NAMALWA (cell line): ENCODE data around the gene ANKRD63.

Experiments
- DNase-seq: peaks from one replicate; pipeline ENCODE4 v3.0.0-alpha.2; 2015; ENCODE audit warnings: low spot score

Gene ANKRD63

DNA sequence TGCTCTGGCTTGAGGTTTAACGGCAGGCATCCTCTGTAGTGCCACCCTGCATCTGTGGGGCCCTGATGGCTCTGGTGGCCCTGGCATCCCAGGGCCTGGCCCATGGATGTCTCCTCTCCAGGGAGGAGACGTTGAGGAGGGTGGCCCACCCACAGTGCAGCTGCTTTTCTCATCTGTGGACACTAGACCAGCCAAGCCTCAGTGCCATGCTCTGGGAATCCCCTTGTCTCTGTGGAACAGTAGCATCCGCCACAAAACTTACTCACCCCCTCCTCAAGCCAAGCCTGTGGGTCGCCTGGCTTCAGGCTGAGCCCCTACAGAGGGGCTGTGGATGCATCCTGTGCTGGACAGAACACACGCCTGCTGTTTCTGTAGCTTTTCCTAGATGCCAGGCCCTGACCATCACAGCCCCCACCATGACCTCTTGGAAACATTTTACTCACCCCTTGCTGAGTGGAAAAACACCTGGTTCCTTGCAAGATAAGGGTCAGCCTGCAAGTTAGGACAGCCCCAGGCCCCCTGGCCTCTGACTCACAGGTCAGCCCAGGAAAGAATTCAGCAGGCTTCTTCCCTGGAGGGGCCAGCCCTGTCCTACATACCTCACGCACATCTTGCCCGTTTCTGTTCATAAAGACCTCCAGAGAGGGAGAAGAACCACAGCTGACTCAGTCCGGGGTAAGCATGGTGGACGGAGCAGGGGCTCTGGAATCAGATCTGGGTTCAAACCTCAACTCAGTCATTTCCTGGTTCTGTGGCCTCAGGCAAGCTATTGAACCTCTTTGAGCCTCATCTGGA lies 25.0 kb downstream of the ANKRD63 start:
- DNase-seq, result no peak

DNA sequence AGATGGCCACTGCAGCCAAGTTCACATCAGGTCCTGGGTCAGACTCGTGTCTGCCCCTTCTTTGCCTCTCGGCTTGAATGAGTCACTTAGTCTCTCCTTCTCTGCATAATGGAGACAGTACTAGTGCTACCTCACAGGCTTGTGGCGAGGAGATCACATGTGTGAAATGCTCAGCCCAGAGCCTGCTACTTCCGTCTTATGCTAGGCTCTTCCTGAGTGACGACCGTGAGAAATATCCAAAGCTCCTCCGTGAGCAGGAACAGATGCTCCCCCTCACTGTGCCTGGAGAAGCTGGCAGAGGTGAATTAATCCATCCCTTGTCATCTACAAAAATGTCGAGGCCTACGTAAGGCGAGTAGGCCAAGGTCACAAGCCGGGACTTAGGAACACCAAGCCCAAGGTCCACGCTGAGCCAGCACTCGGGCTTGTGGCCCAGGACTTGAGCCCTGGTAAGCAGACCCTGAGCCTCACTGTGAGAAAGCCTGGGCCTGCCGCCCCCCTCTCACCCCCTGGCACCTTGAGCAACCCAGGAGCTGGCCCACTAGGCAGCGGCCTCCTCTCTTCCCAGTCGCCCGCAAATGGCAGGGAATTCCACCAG lies 26.1 kb downstream of the ANKRD63 start:
- DNase-seq, result no peak

DNA sequence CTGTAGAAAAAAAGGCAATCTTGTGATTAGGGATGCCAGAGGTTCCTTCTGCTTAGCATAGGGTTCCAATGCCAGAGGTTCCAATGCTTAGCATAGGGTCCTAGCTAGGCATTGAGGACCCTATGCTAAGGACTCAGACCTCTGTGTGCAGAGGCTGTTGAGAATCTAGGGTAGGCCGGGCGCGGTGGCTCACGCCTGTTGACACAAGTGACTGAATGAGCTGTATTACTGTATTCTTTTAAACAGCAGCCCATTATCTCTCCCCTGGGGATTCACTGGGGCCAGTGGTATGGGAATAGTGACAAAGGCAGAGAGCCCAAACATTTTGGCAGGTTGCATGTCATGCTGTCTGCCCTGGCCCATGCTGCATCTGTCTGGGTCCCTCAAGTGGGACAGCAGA lies 27.8 kb downstream of the ANKRD63 start:
- DNase-seq, result no peak

DNA sequence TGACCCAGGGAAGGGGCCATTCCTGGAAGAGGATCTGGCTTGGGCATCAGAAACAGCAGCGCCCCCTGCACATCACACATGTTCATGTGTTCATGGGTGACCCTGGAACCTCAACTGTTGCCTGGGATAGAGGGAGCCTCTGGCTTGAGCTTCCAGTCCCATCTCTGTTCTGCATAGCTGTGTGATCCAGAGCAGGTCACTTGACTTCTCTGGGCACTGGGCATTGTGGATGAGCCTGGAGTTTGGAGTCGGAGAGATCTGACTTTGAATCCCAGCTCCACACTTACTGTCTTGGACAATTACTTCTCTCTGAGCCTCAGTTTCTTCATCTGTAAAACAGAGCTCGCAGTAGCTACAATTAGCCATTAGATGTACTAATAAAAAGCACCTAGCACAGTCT lies 28.4 kb downstream of the ANKRD63 start:
- no peak for DNase-seq

DNA sequence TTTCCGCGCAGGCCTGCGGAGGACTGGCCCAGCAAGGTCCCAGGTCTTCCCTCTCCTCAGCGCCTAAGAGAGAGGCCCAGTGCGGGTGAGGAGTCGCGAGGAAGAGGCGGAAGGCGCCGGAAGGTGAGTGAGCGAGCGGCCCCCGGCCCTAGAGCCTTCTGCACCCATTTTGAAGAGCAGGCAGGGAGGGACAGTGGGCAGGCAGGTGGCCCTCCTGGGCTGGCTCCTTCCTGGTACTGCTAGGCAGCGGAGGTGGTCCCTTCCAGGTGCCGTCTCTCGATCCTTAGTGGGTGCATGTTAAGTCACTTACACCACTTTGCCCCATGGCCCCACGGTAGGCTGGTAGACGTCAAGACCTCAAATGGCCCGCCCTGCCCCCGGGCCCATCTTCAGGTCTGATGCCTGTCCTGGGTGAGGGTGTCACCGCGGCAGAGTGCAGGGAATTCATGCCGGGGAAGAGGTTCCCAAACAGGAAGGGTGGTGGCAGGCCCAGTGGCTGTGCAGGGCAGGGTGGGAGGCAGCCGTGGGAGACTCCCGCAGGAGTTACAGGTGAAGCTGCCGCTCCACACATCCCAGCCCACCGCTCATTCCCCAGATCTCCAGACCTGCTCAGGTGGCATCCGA lies 29.6 kb downstream of the ANKRD63 start:
- no peak for DNase-seq

DNA sequence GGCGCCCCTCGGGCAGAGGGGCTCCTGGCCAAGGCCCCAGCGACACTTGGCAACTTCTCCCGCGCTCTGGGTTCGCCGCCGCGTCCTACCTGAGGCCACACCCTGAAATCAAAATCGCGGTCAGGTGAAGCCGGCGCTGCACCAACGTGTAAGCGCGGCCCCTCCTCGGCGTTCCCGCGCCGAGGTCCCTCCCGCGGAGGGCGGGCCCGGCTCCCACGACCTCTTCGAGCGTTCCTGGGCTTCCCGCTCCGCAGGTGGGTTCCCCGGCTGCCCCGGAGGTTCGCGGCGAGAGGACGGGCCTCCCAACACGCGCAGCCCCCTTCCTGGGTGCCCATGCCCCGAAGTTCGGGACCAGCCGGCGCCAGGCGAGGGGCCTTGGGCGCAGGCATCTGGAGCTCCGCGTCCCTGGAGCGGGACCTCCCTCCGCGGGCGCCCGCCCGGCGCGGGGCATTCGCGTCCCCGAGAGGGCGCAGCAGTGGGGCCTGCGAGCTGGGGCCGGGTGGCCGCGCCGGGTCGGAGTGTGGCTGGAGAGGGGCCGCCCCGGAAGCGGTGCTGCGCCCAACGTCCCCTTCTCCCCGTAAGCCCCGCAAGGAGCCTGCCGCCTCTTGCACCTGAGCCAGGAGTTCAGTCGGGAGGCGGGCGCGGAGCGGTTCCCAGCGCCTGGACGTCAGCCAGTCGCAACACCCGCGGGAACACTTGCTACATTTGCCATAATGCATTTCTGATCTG lies 30.3 kb downstream of the ANKRD63 start:
- no peak for DNase-seq

DNA sequence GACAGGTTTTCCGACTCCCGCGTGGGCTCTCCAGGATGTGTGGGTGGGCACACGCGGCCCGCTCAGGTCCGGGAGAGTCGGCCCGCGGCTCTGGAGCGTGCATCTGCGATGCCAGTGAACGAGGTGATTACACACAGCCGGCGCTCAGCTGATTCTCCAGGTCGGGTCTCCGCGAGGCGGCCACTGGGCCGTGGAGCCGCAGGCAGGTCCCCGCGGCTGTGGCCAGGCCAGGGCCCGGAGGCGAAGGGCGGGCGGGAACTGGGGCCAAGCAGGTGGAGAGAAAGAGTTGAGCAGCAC lies 30.8 kb downstream of the ANKRD63 start:
- DNase-seq, result no peak

DNA sequence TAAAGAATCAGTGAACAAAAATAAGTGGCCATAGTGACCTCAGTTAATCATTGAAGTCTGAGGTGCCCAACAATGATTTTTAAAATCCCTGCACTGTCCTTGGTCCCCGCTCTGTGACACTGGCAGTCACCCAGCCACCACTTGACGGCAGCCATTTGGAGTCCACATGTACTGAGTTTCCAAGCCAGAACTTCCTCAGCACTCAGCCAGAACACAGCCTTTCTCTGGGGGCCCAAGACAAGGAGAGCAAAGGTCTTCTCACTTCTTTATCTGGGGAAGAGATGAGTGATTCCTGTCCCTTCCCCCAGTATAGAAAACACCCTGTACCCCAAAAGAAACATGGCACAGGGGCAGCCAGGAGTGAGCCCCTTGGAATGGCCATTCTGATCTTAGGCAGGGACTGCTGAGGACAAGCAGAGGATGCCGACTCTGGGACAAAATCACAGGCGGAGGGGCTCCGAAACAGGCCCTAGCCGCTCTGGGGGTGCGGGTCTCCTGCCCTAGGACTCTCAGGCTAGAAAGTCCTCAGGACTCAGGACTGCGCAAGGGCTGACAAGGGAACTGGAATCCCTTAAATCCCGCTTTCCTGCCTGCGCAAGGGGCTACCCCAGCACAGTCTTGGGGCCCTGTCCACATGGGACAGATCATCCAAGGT lies 31.3 kb downstream of the ANKRD63 start:
- DNase-seq, result no peak

DNA sequence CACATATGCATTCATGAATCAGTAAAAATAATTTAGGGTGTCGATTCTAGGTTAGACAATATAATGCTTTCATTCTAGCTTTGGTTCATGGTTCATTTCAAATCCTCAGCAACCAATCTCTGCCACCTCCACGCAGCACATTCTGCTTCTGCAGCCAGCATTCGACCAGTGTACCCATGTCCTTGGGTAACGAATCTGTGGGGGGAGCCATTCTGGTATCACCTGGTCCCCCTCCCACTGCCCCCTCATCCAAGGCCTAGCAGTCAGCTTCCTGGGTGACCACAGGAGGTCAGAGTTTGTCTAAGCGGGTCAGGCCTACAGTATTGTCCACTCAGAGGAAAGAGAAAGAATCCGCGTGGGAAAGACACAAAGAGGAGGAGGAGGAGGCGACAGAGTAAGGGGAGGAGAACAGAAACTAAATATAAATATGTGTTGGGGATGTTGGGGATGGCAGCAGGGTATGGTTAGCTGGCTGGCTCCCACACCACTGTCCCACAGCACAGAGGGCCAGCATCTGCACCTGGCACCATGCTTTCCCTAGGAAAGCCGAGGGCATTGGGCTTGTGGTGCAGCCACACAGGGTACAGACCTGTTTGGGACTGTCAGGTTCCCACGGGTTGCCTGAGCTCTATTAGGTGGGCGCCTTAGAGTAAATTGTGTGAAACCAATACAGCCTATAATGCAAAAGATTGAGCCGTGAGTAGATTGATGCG lies 31.9 kb downstream of the ANKRD63 start:
- DNase-seq, result no peak

DNA sequence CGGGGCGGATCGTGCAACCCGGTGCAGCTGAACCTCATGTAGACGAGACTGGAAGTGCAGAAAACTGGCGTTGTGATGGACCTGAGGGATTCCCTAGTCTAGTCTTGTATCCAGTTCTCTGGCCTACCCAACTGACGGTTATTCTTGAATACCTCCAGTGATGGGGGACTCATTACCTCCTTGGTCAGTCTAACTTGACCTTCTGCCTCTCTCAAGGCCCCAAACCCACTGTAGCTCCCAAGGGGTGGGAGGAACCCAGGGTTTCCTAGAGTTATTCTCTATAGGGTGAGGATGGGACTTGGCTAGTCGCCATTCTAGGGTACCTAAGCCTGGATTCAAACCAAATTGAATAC lies 32.6 kb downstream of the ANKRD63 start:
- no peak for DNase-seq

DNA sequence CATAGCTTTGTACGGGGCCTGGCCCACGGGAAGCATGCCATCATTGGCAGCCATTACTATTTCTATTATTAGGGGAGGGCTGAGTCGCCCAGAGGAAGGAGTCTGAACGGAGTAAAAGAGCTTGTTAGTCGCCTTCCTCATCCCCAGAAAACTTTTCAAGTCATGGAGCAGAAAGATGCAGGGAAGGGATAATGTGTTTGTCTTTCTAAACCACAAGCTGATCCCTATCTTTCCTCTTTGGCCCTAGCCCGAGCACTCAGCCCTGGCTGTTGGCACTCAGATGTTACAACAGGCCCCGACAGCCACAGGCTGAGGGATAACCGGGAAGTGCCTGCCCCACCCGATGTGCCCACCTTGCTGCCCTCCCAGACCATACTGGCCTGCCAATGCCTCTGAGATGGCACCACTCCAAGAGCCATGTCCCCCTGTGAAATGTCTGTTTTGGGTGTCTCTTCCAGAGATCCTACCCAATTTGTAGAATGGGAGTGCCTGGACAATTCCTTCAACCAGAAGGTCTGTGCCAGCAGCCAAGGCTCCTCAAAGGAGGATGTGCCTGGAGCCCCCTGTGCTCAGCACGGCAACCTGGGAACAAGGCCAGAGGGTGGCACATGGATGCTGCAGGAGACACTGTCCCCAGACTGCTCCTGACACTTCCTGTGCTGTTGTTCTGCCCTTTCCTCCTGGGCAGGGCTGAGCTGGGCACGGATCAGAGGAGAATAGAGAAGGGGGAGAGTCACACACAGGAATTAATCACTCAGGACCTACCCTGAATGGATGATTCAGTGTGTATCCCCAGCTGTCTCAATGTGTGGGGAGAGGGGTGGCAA lies 33.2 kb downstream of the ANKRD63 start:
- DNase-seq, result no peak

DNA sequence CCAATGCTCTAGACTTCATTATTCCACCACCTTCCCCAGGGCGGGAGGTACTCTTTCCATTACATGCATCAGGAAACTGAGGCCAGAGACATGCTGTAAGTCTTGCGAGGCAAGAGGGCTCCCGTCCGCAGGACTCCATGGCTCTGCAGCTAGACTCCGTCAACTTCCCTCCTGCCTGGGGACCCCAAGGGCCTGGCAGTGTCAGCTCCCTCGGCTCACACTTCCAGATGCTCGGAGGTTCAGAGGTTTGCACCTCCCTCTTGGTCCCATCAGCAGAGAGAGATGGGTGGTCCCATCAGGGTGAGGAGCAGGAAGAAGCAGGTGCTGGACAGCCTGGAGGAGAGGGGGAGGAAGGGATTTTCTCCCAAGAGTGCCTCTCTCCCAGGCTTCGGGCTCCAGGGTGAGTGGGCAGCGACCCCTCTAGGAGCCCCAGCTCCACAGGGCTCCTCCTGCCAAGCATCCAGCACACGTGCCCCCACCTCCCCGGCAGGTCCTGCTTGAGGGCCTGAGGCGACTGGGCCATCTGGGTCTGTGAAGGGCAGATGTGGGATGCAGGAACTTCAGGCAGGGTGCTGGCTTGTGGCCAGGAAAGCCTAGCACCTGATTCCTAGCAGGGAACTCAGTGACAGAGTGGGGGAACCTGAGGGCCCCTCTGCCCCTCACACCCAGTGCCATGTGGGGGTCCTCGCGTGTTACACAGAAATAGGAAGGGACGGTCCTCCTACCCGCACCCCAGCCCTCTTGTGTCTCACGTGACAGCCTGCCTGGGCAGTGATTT lies 34.7 kb downstream of the ANKRD63 start:
- no peak for DNase-seq

DNA sequence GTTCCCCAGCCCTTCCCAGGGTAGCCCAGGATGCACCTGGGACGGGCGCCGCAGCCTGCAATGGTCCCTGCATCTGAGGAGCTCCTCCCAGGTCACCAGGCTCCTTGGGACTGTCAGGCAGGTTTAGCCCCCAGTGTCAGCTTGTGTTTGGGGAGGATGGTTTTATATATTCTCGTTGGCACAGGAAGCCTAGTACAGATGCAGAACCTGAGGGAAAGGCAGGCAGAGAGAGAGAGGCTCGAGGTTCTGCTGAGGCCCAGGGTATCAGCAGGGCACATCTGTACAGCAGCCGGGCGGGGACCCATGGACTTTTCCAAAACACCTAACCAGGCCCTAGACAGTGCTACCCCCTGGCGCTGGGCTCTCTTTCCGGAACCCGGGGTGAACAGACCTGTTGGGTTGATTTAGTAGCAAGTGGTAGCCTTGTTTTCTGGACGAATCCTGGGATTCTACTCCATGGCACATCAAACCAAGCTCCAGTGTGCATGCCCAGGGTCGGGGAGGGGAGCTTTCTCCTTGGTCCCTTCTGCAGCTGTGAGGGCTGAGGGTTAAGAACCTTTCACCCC lies 35.4 kb downstream of the ANKRD63 start:
- no peak for DNase-seq

DNA sequence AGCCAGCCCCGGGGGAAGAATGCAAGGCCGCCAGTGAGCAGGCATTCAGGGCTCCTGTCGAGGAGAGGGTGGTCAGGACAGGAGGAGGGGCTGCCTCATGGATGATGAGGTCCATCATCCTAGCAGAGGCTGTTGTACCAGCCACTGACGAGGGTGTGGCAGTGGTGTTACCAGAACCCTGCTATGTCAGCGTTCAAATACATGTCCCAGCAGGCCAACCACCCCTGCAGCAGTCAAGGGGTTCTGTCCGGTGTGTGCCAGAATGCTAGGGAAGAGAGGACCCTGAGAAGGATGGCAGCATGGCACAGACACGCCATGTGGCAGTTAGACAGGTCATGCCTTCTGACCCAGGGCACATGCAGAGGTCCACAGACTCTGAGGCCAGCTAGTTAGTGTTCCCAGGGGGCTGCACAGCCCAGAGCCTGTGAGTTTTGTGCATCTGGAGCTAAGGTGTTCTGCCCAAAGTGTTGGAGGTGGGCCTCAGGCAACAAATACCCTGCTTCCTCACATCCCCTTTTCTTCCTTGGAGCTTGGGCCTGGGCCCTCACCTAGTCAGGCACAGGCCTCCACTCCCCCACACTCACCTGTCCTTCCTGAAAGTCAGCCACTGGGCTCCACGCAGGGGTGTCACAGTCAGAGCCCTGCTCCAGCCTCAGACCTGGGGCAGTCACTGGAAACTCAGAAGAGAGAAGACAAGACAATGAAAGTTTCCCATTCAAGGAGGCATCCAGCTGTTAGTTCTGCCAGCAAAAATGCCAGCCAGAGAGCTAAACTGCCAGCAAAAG lies 36.2 kb downstream of the ANKRD63 start:
- DNase-seq, result no peak

DNA sequence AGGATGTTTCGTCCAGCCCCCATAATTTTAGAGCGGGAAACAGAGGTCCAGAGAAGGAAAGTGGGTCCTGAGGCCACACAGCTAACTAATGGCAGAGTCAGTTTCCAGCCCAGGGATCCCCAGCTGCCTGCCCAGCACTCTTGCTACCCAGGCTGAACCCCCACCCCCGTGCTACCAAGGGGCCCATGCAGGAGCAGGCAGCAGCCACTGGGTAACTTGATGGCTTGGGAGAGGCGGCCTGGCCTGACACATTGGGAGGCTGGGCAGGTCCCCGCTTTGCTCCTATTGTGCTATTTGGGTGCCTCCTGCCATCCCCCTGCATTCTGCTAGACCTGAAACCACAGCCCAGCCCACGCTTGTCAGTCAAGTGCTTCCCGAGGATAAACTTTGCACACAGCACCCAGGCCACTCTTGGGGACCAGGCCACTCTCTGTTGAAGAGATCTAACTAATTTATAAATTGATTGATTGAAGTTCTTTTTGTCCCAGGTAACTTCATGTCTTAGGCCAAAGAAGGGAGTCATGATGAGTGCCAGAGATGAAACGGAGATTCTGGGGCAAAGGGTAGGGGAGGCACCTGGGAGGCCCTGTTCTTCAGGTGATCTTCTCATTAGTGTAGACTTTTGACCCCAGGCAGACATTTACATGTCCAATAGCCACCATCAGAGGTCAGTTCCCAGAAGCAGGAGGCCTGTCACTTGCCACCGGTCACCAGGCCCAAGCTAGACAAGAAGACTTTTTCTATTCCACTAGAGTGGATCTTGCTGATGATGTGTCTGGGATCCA lies 37.0 kb downstream of the ANKRD63 start:
- DNase-seq, result no peak

DNA sequence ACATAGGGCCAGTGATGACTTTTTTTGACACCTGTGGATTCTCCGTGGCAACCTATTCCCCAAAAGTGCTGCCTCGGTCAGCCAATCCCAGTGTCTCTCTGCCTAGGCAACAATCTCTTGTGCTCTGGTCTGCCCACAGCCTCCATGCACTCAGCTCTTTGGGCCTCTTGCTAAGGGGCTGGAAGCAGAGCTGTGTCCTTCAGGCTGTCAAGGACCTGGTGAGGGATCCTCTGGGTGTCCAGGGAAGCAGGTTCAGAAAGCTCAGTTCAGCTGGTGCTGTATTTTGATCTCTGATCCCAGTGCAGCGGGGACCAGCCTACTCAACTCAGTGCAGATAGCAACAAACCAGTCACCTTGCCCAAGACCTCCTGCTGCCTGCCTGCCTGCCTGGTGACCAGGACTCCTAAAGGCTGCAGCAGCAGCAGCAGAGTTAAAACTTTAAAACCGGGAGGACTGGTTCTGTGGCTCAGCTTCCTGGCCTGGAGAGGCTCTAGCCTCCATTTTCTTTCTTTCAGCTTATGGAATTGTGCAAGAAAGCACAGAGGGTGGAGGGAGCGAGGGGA lies 37.8 kb downstream of the ANKRD63 start:
- DNase-seq, result no peak

DNA sequence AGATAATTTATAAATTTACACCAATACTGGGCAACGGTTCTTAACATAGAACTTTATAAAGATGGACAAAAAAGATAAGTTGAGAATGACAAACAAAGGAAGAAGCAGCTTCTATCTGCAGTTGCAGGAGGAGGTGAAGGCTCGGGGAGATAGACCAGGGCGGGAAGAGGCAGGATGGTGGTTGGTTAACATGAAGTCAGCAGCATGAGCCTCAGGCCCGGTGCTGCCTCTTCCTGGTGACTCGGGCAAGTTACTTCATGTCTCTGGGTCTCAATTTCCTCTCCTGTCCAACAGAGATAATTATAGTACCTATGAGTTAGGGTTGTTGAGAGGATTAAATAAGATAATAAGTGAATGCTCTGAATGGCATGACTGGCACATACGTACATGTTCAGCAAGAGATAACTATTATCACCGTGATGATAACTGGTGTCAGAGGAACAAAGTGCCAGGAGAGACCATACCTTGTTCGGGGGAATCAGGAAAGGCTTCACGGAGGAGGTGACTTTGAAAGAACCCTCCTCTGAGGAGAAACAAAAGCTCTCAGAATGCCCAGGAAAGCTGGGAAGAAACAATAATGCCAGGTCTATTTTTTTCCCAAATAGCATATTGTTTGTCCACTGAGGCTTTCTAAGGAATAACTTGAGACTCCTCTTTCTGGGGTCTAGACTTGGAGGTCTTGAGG lies 39.6 kb downstream of the ANKRD63 start:
- DNase-seq, result no peak
